Mesothelial cell of epicardium (in vitro differentiated cells): ENCODE results near the gene CRYGC. TPM values are rescaled to one million over a fixed set of nuclear protein-coding genes. Genes with fewer than 3 reads are reported as not detected.

Experiments
- DNase-seq, 2 experiments: peaks; one replicate each; pipeline ENCODE4 v3.0.0; 2021; ENCODE audit warnings: low spot score in 2 of 2; ENCODE audit not compliant: unreplicated experiment in 2 of 2
- H3K27ac Mint-ChIP-seq: 2 replicates; pipeline ENCODE4 v1.8.0; 2021; ENCODE audit warnings: mixed read lengths
- H3K27me3 Mint-ChIP-seq: 2 replicates; pipeline ENCODE4 v1.8.0; 2021; ENCODE audit warnings: low read depth, mixed read lengths
- H3K36me3 Mint-ChIP-seq: 2 replicates; pipeline ENCODE4 v1.8.0; 2021; ENCODE audit warnings: mixed read lengths
- H3K4me1 Mint-ChIP-seq: 2 replicates; pipeline ENCODE4 v1.8.0; 2021; ENCODE audit warnings: mixed read lengths
- H3K4me3 Mint-ChIP-seq: 2 replicates; pipeline ENCODE4 v1.8.0; 2021; ENCODE audit warnings: mild to moderate bottlenecking, moderate library complexity, mixed read lengths
- H3K9me3 Mint-ChIP-seq: 2 replicates; pipeline ENCODE4 v1.8.0; 2021; ENCODE audit warnings: mixed read lengths
- CTCF ChIP-seq: fragments of 200-600 bp; sonication (generic); IDR thresholded peaks from one replicate; pipeline ENCODE4 v1.5.0; 2021; ENCODE audit warnings: antibody characterized with exemption; ENCODE audit not compliant: unreplicated experiment
- total RNA-seq: library from RNA; stranded (reverse); gene quantifications from 3 replicates; pipeline ENCODE4 v1.2.1, GENCODE V29; 2021

Gene CRYGC
- total RNA-seq, 1 donor from 2014 or later = not detected

- no peak overlapping the region for H3K27ac Mint-ChIP-seq
- H3K36me3 Mint-ChIP-seq = no peaks in the 10 kb centered on the region
- H3K4me1 Mint-ChIP-seq = peaks cover 3% of the 10 kb centered on the region
- no peak for DNase-seq
- H3K27me3 Mint-ChIP-seq = peaks cover 2% of the 10 kb centered on the region
- H3K9me3 Mint-ChIP-seq = peaks cover 14% of the 10 kb centered on the region
- H3K4me3 Mint-ChIP-seq = no peak overlapping the region
- TF ChIP-seq CTCF = no peak
Observed at GRCh38 chr2:208150956-208151355, 21.3 kb upstream of the CRYGC start.

GRCh38 chr2:208150094-208150493 is 20.5 kb upstream of the CRYGC start:
- Mint-ChIP-seq H3K27me3 (peaks cover 2% of the 10 kb centered on the region), H3K4me1 (no peaks in the 10 kb centered on the region), H3K27ac (no peak overlapping the region), H3K4me3 (no peak overlapping the region), H3K9me3 (peaks cover 14% of the 10 kb centered on the region), H3K36me3 (no peaks in the 10 kb centered on the region)
- no peak for TF ChIP-seq CTCF
- no peak for DNase-seq

- Mint-ChIP-seq H3K36me3 (no peaks in the 10 kb centered on the region), H3K27ac (no peak overlapping the region), H3K27me3 (peaks cover 2% of the 10 kb centered on the region), H3K4me3 (no peak overlapping the region), H3K9me3 (peaks cover 14% of the 10 kb centered on the region), H3K4me1 (no peaks in the 10 kb centered on the region)
- no peak for TF ChIP-seq CTCF
- no peak for DNase-seq
Observed at GRCh38 chr2:208148803-208149202, 19.2 kb upstream of the CRYGC start.

- Mint-ChIP-seq H3K9me3 (peaks cover 14% of the 10 kb centered on the region), H3K4me3 (no peak overlapping the region), H3K27me3 (peaks cover 2% of the 10 kb centered on the region), H3K4me1 (peaks cover 7% of the 10 kb centered on the region), H3K27ac (no peak overlapping the region), H3K36me3 (no peaks in the 10 kb centered on the region)
- no peak for DNase-seq
- TF ChIP-seq CTCF = no peak
Observed at GRCh38 chr2:208147759-208148158, 18.1 kb upstream of the CRYGC start.

GRCh38 chr2:208147008-208147407 is 17.4 kb upstream of the CRYGC start:
- Mint-ChIP-seq H3K4me3 (no peak overlapping the region), H3K36me3 (no peaks in the 10 kb centered on the region), H3K4me1 (peaks cover 15% of the 10 kb centered on the region), H3K9me3 (peaks cover 14% of the 10 kb centered on the region), H3K27me3 (peaks cover 2% of the 10 kb centered on the region), H3K27ac (no peak overlapping the region)
- no peak for DNase-seq
- no peak for TF ChIP-seq CTCF

GRCh38 chr2:208146006-208146405 is 16.4 kb upstream of the CRYGC start, which contains the start of gene CRYGB:
TSS of gene CRYGB (minus strand) at chr2:208146158. CDS start at chr2:208146120, 38 bp downstream.
- no peak for TF ChIP-seq CTCF
- Mint-ChIP-seq H3K4me3 (no peak within 1 kb of the TSS), H3K4me1 (peaks cover 17% of the 10 kb centered on the region), H3K27me3 (peaks cover 2% of the 10 kb centered on the region), H3K36me3 (no peaks in the 10 kb centered on the region), H3K9me3 (peaks cover 7% of the 10 kb centered on the region), H3K27ac (no peak within 1 kb of the TSS)
- no peak for DNase-seq
